ENCODE results near the gene KIF1A. TPM values are rescaled to one million over a fixed set of nuclear protein-coding genes. Genes with fewer than 3 reads are reported as not detected.

Gene KIF1A
- total RNA-seq, 1 donor from 2014 or later: 0.24 TPM

GRCh38 chr2:240825476-240825875, 5.5 kb upstream of the KIF1A start:
- ATAC-seq (no peak), DNase-seq (no peak)
- Histone ChIP-seq H3K27me3 (ENCODE audit: low read depth) (peaks cover 100% of the 10 kb centered on the region), H3K9me3 (no peaks in the 10 kb centered on the region), H3K27ac (no peak overlapping the region), H3K4me3 (no peak overlapping the region), H3K36me3 (no peaks in the 10 kb centered on the region), H3K4me1 (no peaks in the 10 kb centered on the region)
- intact Hi-C loops (cut with DNase I): no loop called here
- TF ChIP-seq CTCF (IDR thresholded peaks at IDR 0.05): no peak

- DNase-seq (no peak), ATAC-seq (no peak)
- Histone ChIP-seq H3K4me1 (peaks cover 11% of the 10 kb centered on the region), H3K27ac (no peak overlapping the region), H3K36me3 (no peaks in the 10 kb centered on the region), H3K4me3 (no peak overlapping the region), H3K9me3 (no peaks in the 10 kb centered on the region), H3K27me3 (ENCODE audit: low read depth) (peaks cover 96% of the 10 kb centered on the region)
- intact Hi-C loops (cut with DNase I): no loop called here
- no peak for TF ChIP-seq CTCF (IDR thresholded peaks at IDR 0.05)
Measured at GRCh38 chr2:240823449-240824336, 3.7 kb upstream of the KIF1A start.

- no peak overlapping the region for H3K4me3 ChIP-seq
- TF ChIP-seq CTCF (IDR thresholded peaks at IDR 0.05): no peak
- H3K4me1 ChIP-seq: peaks cover 12% of the 10 kb centered on the region
- ATAC-seq (no peak), DNase-seq (no peak)
- intact Hi-C loops (cut with DNase I): no loop called here
- no peaks in the 10 kb centered on the region for H3K36me3 ChIP-seq
- no peaks in the 10 kb centered on the region for H3K9me3 ChIP-seq
- peaks cover 96% of the 10 kb centered on the region for H3K27me3 ChIP-seq (ENCODE audit: low read depth)
- H3K27ac ChIP-seq: no peak overlapping the region
Measured at GRCh38 chr2:240822280-240822847, 2.3 kb upstream of the KIF1A start.

- no peak for DNase-seq
- Histone ChIP-seq H3K27me3 (ENCODE audit: low read depth) (peaks cover 95% of the 10 kb centered on the region), H3K4me3 (no peak overlapping the region), H3K9me3 (no peaks in the 10 kb centered on the region), H3K4me1 (peaks cover 12% of the 10 kb centered on the region), H3K27ac (no peak overlapping the region), H3K36me3 (no peaks in the 10 kb centered on the region)
- no peak for ATAC-seq
- intact Hi-C loops (cut with DNase I): no loop called here
- TF ChIP-seq CTCF (IDR thresholded peaks at IDR 0.05): no peak
Measured at GRCh38 chr2:240821429-240821778, 1.4 kb upstream of the KIF1A start.

DNA sequence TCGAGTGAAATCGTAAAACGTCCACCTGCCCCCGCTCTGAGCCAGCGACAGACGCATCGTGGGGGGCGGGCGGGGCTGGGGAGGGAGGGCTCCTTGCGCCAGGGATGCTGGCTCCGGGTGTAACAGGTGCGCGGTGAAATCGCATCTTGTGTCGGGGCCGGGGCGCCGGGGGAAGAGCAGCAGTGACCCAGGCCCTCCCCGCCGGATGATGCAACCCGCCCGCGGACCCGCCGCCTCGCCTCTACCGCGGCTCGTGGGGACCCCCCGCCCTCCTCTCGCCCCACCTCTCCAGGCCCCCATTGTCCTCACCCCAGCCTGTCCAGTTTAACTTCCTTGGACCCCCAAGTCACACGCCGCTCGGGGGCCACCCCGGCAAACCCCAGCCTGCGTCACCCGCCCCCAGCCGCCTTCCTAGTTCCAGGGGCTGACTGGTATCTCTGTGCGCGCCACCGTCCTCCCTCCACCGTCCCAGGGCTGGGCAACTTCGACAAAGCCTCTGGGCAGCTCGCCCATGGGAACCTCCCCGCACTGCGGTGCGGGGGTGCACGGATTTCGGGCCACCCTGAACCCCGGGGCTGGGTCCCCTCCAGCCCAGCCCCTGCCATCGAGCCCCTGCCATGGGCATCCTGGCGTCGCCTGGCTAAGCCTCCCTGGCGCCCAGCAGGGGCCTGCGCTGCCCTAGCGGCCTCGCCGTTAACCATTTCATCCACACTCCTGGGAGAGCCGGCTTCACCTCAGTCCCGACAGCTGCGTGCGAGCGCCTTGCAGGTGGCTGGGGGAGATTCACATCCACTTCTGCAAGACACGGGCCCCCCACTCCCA, 799 bp upstream of the KIF1A start:
- TF ChIP-seq CTCF (IDR thresholded peaks at IDR 0.05): no peak
- Histone ChIP-seq H3K36me3 (no peaks in the 10 kb centered on the region), H3K4me1 (peaks cover 12% of the 10 kb centered on the region), H3K9me3 (no peaks in the 10 kb centered on the region), H3K4me3 (no peak overlapping the region), H3K27ac (no peak overlapping the region), H3K27me3 (ENCODE audit: low read depth) (peaks cover 89% of the 10 kb centered on the region)
- DNase-seq: no peak
- ATAC-seq: peak in 1 of 2 donors; percentile 7
- intact Hi-C loops (cut with DNase I): no loop called here

Measured in lower lobe of right lung (tissue), 2 donors.